ENCODE results near the gene ITGB2.

Gene ITGB2

DNA sequence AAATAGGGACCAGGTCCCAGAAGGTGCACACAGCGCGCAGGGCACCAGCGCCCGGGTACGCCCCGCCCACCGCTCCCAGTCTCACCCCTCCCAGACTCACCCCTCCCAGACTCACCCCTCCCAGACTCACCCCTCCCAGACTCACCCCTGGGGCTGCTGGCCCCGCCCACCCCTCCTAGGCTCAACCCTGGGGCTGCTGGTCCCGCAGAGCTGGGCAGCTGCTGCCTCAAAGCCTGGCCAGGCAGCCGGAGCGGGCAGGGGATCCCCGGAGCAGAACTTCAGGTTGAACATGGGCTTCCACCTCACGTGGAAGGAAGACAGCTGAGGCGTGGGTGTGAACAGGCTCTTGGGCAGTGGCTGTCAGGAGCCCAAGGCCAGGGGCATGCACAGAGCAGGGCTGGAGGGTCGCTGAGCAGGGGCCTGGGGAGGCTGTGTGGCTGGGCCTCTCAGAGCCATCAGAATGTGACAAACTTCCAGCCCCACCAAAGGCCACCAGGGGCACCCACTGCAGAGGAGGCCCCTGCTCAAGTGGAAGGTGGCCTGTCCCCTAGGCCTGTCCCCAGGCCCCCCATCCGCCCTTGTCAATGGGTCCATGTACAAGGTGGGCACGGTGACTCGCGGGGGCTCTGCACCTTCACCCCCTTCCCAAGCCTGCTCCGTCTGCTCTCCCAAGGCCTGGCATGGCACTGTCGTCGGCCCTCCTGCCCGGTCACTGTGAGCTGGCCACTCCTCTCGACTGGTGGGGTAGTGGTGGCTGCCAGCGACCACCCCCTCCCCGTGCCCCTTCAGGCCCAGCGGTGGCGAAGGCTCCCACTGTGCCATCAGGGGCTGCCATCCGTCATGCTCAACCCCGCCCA, 82.4 kb downstream of the ITGB2 start:
- POLR2A ChIA-PET = no interaction called here
- no peak overlapping the region for H3K4me3 ChIP-seq (ENCODE audit: low read depth, low read length)
- CTCF ChIA-PET = no interaction called here
- TF ChIP-seq CTCF (IDR thresholded peaks at IDR 0.05; ENCODE audit: insufficient read depth, low read length, missing control alignments) = no peak
- DNase-seq (ENCODE audit: low read depth, low spot score) = no peak

DNA sequence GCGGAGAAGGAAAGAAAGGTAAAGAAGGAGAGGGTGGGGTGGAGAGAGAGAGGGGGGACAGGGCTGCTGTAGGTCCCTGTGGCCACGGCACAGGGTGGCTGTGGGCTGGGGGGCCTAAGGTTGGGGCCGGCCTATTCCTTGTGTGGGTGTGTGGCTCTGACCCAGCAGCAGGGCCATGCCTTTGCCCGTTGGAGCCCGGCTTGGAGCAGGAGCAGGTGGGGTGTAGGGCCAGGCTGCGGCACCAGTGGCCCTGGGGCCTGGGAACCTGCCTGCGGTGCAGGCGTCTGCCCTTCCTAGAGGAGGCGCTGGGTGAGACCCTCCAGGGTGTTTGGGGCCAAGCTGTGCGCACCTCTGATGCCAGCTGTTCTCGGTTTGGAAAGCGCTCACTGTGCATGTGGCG, 83.2 kb downstream of the ITGB2 start:
- H3K4me3 ChIP-seq (ENCODE audit: low read depth, low read length) = no peak overlapping the region
- CTCF ChIA-PET = no interaction called here
- DNase-seq (ENCODE audit: low read depth, low spot score) = no peak
- no peak for TF ChIP-seq CTCF (IDR thresholded peaks at IDR 0.05; ENCODE audit: insufficient read depth, low read length, missing control alignments)
- POLR2A ChIA-PET = no interaction called here

GRCh38 chr21:44836666-44837471, 83.8 kb downstream of the ITGB2 start:
- POLR2A ChIA-PET = no interaction called here
- no peak for TF ChIP-seq CTCF (IDR thresholded peaks at IDR 0.05; ENCODE audit: insufficient read depth, low read length, missing control alignments)
- CTCF ChIA-PET = no interaction called here
- no peak for DNase-seq (ENCODE audit: low read depth, low spot score)
- H3K4me3 ChIP-seq (ENCODE audit: low read depth, low read length) = no peak overlapping the region

GRCh38 chr21:44836349-44836665, 84.4 kb downstream of the ITGB2 start:
- DNase-seq (ENCODE audit: low read depth, low spot score) = no peak
- ChIA-PET POLR2A (no interaction called here), CTCF (no interaction called here)
- no peak overlapping the region for H3K4me3 ChIP-seq (ENCODE audit: low read depth, low read length)
- TF ChIP-seq CTCF (IDR thresholded peaks at IDR 0.05; ENCODE audit: insufficient read depth, low read length, missing control alignments) = no peak

All from AG04449 (cell line).